HG02970 (cell line): ENCODE results near the gene CIPC.

Experiments
- ATAC-seq: cut with Tn5 transposase; IDR thresholded peaks from one replicate; pipeline ENCODE4 v1.9.1; 2021; ENCODE audit warnings: mild to moderate bottlenecking, moderate library complexity, moderate number of reproducible peaks; ENCODE audit not compliant: unreplicated experiment, low FRiP score

Gene CIPC

DNA sequence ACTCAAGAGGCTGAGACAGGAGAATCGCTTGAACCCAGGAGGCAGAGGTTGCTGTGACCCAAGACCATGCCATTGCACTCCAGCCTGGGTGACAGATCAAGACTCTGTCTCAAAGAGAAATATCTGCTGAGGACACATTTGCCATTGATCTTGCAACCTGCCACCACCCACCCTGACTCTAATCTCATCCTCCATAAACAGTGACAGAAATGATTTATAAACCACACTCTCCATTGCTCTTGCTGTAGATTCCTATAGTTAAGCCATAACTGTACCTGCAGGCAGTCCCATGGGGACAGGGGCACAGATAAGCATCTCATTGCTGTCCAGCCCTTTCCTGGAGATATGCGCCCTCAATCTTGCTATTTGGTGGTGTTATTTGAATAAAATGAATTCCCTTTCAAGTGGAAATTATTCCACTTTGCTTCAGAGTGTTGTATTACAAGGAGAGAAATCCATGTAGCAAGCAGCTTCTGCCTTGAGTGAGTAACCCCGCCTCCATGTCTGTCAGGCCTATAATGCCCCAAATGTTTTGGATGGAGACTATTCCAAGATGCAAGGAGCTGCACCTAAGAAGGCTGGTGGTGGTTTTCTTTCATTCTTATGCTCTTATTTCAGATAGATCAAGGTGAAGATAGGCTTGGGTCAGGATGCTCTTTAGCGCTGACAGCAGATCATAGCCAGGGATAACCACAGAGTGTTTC is 46.5 kb downstream of the CIPC start:
- ATAC-seq = no peak

DNA sequence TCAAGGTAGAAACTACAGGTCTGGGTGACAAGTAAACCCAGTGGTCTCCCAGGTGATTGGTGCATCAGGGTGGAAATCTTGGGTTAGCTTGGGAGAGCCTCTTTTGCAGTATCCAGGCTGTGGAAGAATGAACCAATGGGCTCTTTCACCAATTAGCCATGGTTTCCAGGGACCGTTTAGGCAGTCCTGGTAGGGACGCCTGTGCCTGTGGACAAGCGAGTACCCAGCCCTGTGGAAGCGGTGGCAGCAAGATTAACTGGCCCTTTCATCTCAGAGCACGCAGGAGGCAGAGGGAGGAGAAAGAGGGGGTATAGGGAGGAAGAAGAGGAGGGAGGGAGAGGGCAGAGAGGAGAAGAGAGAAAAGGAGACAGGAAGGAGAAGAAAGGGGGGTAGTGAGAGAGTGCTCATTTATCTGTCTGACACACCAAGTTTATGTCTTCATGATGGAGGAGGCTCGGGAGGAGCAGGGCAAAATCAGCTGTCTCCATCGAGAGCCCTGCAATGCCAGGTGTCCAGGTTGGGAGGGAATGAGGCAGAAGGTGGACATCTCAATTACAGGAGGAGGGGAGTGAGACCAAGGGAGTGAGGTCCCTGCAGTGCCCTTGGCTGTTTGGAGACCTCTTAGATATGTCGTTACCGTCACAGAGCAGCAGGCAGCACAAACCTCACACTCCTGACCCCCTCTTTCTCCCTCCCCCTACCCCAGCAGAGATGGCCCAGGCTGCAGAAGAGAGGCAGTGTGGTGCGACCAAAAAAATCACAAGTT is 48.1 kb downstream of the CIPC start:
- no peak for ATAC-seq

- ATAC-seq = no peak
Observed at GRCh38 chr14:77148510-77149231, 50.6 kb downstream of the CIPC start.

DNA sequence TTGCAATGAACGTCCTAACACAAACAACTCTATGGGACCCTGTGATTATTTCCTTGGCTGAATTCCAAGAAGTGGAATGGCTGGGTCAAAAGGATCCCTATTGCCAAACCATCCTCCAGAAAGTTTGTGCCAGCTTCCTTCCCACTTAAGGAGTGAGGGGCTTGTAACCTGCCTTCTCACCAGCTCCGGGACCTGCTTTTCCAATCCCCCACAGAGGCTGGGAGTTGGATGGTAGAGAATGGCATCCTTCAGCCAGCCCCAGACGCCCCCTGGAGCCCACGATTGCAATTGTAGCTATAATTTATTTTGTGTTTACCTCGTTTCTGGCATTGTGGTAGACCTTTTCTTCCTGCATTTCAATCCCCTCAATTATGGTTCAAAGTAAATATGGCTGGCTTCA is 53.2 kb downstream of the CIPC start:
- no peak for ATAC-seq

GRCh38 chr14:77151918-77152588 is 54.0 kb downstream of the CIPC start:
- ATAC-seq = no peak

DNA sequence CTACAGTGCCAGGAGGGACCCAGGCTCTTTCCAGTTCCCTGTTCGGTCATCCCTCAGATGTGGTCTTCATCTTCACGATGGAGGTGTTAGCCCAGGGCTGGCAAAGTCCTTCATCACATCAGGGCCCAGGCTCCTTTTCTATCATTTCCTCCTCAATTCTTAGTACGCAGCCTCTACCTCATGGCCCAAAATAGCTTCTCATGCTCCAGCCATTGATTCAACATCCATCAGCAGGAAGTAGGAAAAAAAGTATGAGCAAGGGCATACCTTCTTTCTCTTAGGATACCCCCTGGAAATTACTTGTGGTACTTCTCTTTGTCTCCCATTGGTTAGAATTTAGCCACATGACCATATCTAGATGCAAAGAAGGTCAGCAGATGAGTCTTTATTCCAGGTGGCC is 55.7 kb downstream of the CIPC start:
- no peak for ATAC-seq

GRCh38 chr14:77154421-77154820 is 56.4 kb downstream of the CIPC start:
- ATAC-seq = no peak

DNA sequence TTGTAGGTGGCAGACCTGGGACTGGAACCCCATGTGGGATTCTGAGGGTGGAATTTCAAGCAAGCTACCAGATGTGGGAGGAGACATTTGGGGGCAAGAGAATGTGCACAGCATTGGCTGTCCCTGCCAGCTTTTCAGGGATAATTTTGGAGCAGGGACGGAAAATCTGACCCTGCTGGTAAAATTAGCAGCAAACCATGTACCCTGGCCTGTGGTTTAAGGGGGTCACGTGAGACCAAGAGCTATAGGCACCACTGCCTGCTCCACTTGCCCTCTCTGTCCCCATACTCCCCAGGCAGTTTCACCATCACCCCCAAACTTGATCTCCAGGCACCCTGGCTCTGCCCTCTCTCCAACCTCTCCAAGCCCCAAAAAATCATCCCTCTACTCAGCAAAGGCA is 57.0 kb downstream of the CIPC start:
- no peak for ATAC-seq

DNA sequence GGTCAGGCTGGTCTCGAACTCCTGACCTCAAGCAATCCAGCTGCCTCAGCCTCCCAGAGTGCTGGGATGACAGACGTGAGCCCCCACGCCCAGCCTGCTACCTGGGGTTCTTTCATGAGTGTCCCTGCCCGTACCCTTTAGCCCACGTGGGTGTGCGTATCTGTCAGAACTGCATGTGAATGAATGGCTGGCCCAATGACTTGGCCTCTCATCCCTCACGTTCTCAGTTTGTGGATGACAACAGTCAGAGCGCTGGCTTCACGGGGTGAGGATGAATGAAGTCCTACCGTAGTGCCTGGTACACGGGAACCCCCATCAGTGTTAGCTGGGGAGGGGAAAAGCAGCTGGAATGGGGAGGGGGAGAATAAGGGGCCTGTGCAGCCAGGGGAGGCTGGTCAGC is 59.7 kb downstream of the CIPC start:
- ATAC-seq = no peak

DNA sequence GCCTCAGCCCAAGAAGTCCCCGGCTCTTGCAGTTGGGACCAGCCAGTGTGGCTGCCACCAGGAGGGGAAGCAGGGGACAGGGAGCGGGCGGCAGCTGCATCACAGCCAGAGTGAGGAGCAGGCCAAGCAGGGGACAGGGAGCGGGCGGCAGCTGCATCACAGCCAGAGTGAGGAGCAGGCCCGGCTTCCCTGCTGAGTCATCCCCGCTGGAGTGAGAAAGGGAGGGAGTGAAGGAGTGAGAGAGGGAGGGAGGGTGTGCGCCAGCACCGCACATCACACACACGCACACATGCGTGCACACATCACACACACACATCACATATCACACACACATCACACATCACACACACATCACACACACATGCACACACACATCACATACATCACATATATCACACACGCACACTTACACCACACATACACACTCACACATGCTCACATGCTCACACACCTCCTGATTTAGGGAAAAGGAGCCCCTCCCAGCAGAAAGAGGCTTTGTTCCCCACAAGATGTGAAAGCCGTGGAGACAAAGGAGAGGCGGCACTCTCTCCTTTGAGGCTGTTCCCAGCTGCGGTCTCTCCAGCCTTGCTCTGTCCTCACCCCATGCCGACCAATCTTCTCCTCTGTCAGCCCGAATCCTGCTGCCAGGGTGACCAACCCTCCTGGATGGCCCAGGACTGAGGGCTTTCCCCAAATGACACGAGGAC is 60.3 kb downstream of the CIPC start:
- no peak for ATAC-seq

GRCh38 chr14:77158882-77159255 is 60.8 kb downstream of the CIPC start:
- ATAC-seq = no peak

GRCh38 chr14:77161011-77161410 is 63.0 kb downstream of the CIPC start:
- no peak for ATAC-seq
